PFSK-1 (cell line): Measurements from ENCODE around the gene SRGAP3.

Experiments used
- POLR2AphosphoS5 ChIP-seq: IDR thresholded peaks from 2 replicates; pipeline ENCODE4 v1.6.1; 2012; ENCODE audit warnings: low read depth, mild to moderate bottlenecking, control low read depth, low read length, moderate library complexity
- TAF1 ChIP-seq: IDR thresholded peaks from 2 replicates; pipeline ENCODE4 v1.6.1; 2012; ENCODE audit warnings: low read length, control low read depth, borderline replicate concordance; ENCODE audit not compliant: insufficient read depth
- TF ChIP-seq, protein P1 (sequence below), 2 experiments: IDR thresholded peaks; 2 replicates each; pipeline versions ENCODE4 v1.6.1 to v1.8.0; 2011 to 2012; ENCODE audit warnings: low read depth in 2 of 2, low read length in 2 of 2, control low read depth in 1 of 2, inconsistent platforms in 1 of 2, mild to moderate bottlenecking in 1 of 2, moderate library complexity in 1 of 2; ENCODE audit not compliant: insufficient read depth in 1 of 2

DNA sequence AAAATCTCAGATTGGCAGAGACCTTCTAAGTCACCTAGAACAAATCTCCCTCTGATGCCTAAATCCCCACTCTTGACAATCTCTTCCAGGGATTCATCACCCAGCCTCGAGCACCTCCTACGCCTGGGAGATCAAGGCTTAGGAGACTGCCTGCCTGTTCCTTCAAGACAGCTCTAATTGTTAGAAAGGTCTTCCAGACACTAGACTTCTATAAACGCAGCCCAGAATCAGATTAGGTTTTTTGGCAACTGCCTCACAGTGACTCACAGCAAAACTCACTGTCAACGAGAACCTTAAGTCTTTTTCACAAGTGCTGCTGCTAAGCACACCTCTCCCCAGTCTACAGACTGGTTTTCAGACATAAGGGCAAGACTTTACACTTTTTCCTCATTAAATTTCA, 23.1 kb downstream of the SRGAP3 start:
- TF ChIP-seq TAF1 (no peak), POLR2AphosphoS5 (no peak)
- TF ChIP-seq, protein P1, sequence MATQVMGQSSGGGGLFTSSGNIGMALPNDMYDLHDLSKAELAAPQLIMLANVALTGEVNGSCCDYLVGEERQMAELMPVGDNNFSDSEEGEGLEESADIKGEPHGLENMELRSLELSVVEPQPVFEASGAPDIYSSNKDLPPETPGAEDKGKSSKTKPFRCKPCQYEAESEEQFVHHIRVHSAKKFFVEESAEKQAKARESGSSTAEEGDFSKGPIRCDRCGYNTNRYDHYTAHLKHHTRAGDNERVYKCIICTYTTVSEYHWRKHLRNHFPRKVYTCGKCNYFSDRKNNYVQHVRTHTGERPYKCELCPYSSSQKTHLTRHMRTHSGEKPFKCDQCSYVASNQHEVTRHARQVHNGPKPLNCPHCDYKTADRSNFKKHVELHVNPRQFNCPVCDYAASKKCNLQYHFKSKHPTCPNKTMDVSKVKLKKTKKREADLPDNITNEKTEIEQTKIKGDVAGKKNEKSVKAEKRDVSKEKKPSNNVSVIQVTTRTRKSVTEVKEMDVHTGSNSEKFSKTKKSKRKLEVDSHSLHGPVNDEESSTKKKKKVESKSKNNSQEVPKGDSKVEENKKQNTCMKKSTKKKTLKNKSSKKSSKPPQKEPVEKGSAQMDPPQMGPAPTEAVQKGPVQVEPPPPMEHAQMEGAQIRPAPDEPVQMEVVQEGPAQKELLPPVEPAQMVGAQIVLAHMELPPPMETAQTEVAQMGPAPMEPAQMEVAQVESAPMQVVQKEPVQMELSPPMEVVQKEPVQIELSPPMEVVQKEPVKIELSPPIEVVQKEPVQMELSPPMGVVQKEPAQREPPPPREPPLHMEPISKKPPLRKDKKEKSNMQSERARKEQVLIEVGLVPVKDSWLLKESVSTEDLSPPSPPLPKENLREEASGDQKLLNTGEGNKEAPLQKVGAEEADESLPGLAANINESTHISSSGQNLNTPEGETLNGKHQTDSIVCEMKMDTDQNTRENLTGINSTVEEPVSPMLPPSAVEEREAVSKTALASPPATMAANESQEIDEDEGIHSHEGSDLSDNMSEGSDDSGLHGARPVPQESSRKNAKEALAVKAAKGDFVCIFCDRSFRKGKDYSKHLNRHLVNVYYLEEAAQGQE (IDR thresholded peaks at IDR 0.05; ENCODE audit: insufficient read depth in 1 of 2, low read depth in 2 of 2, low read length in 2 of 2) = no peak
